H9 (cell line): ENCODE measurements around the gene CYP27B1. TPM values are rescaled to one million over a fixed set of nuclear protein-coding genes. Genes with fewer than 3 reads are reported as not detected.

ENCODE experiments used
- DNase-seq: peaks from one replicate; pipeline ENCODE4 v3.0.0-alpha.2; 2017
- H2AFZ ChIP-seq: one replicate; pipeline ENCODE4 v1.6.1; 2013; ENCODE audit warnings: mild to moderate bottlenecking, low read length, control low read depth, moderate library complexity
- H2AK5ac ChIP-seq: 2 replicates; pipeline ENCODE4 v1.6.1; 2013; ENCODE audit warnings: low read length, control low read depth, mixed read lengths; ENCODE audit not compliant: insufficient read length
- H2BK120ac ChIP-seq: one replicate; pipeline ENCODE4 v1.6.1; 2013; ENCODE audit warnings: low read depth, mild to moderate bottlenecking, low read length, control low read depth, inconsistent platforms; ENCODE audit not compliant: poor library complexity, severe bottlenecking
- H2BK12ac ChIP-seq: 2 replicates; pipeline ENCODE4 v1.6.1; 2013; ENCODE audit warnings: low read length, control low read depth, mixed read lengths, low read depth; ENCODE audit not compliant: insufficient read length
- H2BK15ac ChIP-seq: 2 replicates; pipeline ENCODE4 v1.6.1; 2013; ENCODE audit warnings: low read depth, low read length, control low read depth
- H2BK20ac ChIP-seq: one replicate; pipeline ENCODE4 v1.6.1; 2013; ENCODE audit warnings: low read depth, mild to moderate bottlenecking, low read length, control low read depth, inconsistent platforms; ENCODE audit not compliant: poor library complexity, severe bottlenecking
- H2BK5ac ChIP-seq: 2 replicates; pipeline ENCODE4 v1.6.1; 2013; ENCODE audit warnings: low read length, control low read depth, mixed read lengths; ENCODE audit not compliant: insufficient read length
- H3K14ac ChIP-seq: 2 replicates; pipeline ENCODE4 v1.6.1; 2013; ENCODE audit warnings: low read length, control low read depth; ENCODE audit not compliant: insufficient read depth
- H3K18ac ChIP-seq: 2 replicates; pipeline ENCODE4 v1.6.1; 2013; ENCODE audit warnings: low read depth, mild to moderate bottlenecking, mixed read lengths, low read length, control low read depth; ENCODE audit not compliant: insufficient read length
- H3K23ac ChIP-seq: 2 replicates; pipeline ENCODE4 v1.6.1; 2013; ENCODE audit warnings: low read length, control low read depth, mixed read lengths, low read depth; ENCODE audit not compliant: insufficient read length
- H3K23me2 ChIP-seq: 2 replicates; pipeline ENCODE4 v1.6.1; 2013; ENCODE audit warnings: low read depth, mild to moderate bottlenecking, mixed read lengths, low read length, control low read depth; ENCODE audit not compliant: insufficient read length, poor library complexity, severe bottlenecking
- H3K27ac ChIP-seq: 2 replicates; pipeline ENCODE4 v1.5.1; 2013; ENCODE audit warnings: low read length, control low read depth, mixed read lengths, low read depth; ENCODE audit not compliant: insufficient read length
- H3K27me3 ChIP-seq: 2 replicates; pipeline ENCODE4 v1.6.1; 2013; ENCODE audit warnings: low read length, control low read depth, inconsistent platforms; ENCODE audit not compliant: insufficient read depth
- H3K4ac ChIP-seq: 2 replicates; pipeline ENCODE4 v1.6.1; 2013; ENCODE audit warnings: low read depth, mild to moderate bottlenecking, control low read depth, inconsistent platforms, low read length, moderate library complexity
- H3K4me1 ChIP-seq: 2 replicates; pipeline ENCODE4 v1.6.1; 2013; ENCODE audit warnings: low read length, control low read depth, inconsistent platforms; ENCODE audit not compliant: insufficient read depth
- H3K4me2 ChIP-seq: 2 replicates; pipeline ENCODE4 v1.6.1; 2013; ENCODE audit warnings: low read length, control low read depth, mixed read lengths; ENCODE audit not compliant: insufficient read length, insufficient read depth
- H3K56ac ChIP-seq: 2 replicates; pipeline ENCODE4 v1.6.1; 2013; ENCODE audit warnings: low read depth, mild to moderate bottlenecking, mixed read lengths, low read length, control low read depth; ENCODE audit not compliant: insufficient read length
- H3K79me1 ChIP-seq: 2 replicates; pipeline ENCODE4 v1.6.1; 2013; ENCODE audit warnings: low read depth, mild to moderate bottlenecking, moderate library complexity, low read length, control low read depth, inconsistent platforms; ENCODE audit not compliant: insufficient read depth, poor library complexity, severe bottlenecking
- H3K79me2 ChIP-seq: 2 replicates; pipeline ENCODE4 v1.6.1; 2013; ENCODE audit warnings: low read length, control low read depth, inconsistent platforms; ENCODE audit not compliant: insufficient read depth
- H3K9ac ChIP-seq: 2 replicates; pipeline ENCODE4 v1.6.1; 2013; ENCODE audit warnings: low read length, control low read depth, mixed read lengths; ENCODE audit not compliant: insufficient read length; ENCODE audit errors: extremely low read depth
- H3K9me3 ChIP-seq: one replicate; pipeline ENCODE4 v1.6.1; 2013; ENCODE audit warnings: low read depth, low read length, inconsistent platforms; ENCODE audit not compliant: control insufficient read depth
- H3T11ph ChIP-seq: one replicate; pipeline ENCODE4 v1.6.1; 2013; ENCODE audit warnings: mild to moderate bottlenecking, low read length, control low read depth, inconsistent platforms
- H4K20me1 ChIP-seq: one replicate; pipeline ENCODE4 v1.6.1; 2013; ENCODE audit not compliant: control insufficient read depth, insufficient read length, insufficient read depth
- H4K5ac ChIP-seq: 2 replicates; pipeline ENCODE4 v1.6.1; 2013; ENCODE audit warnings: low read depth, mild to moderate bottlenecking, mixed read lengths, low read length, control low read depth; ENCODE audit not compliant: insufficient read length
- H4K8ac ChIP-seq: replicated peaks from 2 replicates; pipeline ENCODE4 v1.6.1; 2013; ENCODE audit warnings: low read length, control low read depth, mixed read lengths, low read depth; ENCODE audit not compliant: insufficient read length
- H4K91ac ChIP-seq: 2 replicates; pipeline ENCODE4 v1.6.1; 2013; ENCODE audit warnings: low read depth, mild to moderate bottlenecking, moderate library complexity, mixed read lengths, low read length, control low read depth; ENCODE audit not compliant: insufficient read length
- H3K27ac Mint-ChIP-seq, 3 experiments: 2 replicates in 2 of 3; 3 replicates in 1 of 3; pipeline ENCODE4 v1.8.0; 2020 to 2021; ENCODE audit warnings: mixed read lengths in 3 of 3, mild to moderate bottlenecking in 1 of 3, moderate library complexity in 1 of 3
- H3K27me3 Mint-ChIP-seq: 2 replicates; pipeline ENCODE4 v1.8.0; 2021; ENCODE audit warnings: low read depth, mild to moderate bottlenecking, moderate library complexity, mixed read lengths
- H3K36me3 Mint-ChIP-seq, 3 experiments: 2 replicates in 2 of 3; 3 replicates in 1 of 3; pipeline ENCODE4 v1.8.0; 2020 to 2021; ENCODE audit warnings: low read depth in 3 of 3, mixed read lengths in 3 of 3; ENCODE audit not compliant: insufficient read depth in 1 of 3
- H3K4me1 Mint-ChIP-seq, 2 experiments: 2 replicates each; pipeline ENCODE4 v1.8.0; 2020; ENCODE audit warnings: mixed read lengths in 2 of 2
- H3K4me3 Mint-ChIP-seq, 2 experiments: 2 replicates in 1 of 2; 3 replicates in 1 of 2; pipeline ENCODE4 v1.8.0; 2020 to 2021; ENCODE audit warnings: mild to moderate bottlenecking in 2 of 2, mixed read lengths in 2 of 2, moderate library complexity in 1 of 2
- H3K9me3 Mint-ChIP-seq, 2 experiments: 2 replicates in 1 of 2; 3 replicates in 1 of 2; pipeline ENCODE4 v1.8.0; 2020; ENCODE audit warnings: mild to moderate bottlenecking in 2 of 2, mixed read lengths in 2 of 2, moderate library complexity in 1 of 2
- CTCF ChIP-seq: fragments of 200-600 bp; sonication (generic); conservative IDR thresholded peaks from 3 replicates; pipeline ENCODE4 v1.8.0; 2021; ENCODE audit warnings: antibody characterized with exemption, mild to moderate bottlenecking
- WGBS: extraction: QIAGEN DNeasy Blood & Tissue Kit; methylation state at CpG from one replicate; pipeline ENCODE4 v1.1.7; 2013; ENCODE audit warnings: missing lambda C conversion rate, low lambda C conversion rate, mixed read lengths; ENCODE audit not compliant: insufficient read length; ENCODE audit errors: extremely low coverage; 5-methylcytosine and 5-hydroxymethylcytosine counted together
- total RNA-seq: library from RNA; stranded (reverse); gene quantifications from 2 replicates; pipeline ENCODE4 v1.2.1, GENCODE V29; 2021

CYP27B1 gene
- total RNA-seq, 1 experiment from 2014 or later, result 6.1 TPM

GRCh38 chr12:57793920-57794319 lies 27.0 kb upstream of the CYP27B1 start:
- Mint-ChIP-seq H3K9me3 (no peaks in the 10 kb centered on the region), H3K27ac (no peak overlapping the region), H3K36me3 (peaks cover 24 to 71% (median 55%) of the 10 kb centered on the region in 3 experiments), H3K4me3 (no peak overlapping the region), H3K27me3 (no peaks in the 10 kb centered on the region), H3K4me1 (no peaks in the 10 kb centered on the region)
- DNase-seq, result no peak
- Histone ChIP-seq H2AK5ac (no peak overlapping the region), H3K18ac (no peak overlapping the region), H3K4me2 (no peak overlapping the region), H4K20me1 (no peaks in the 10 kb centered on the region), H4K91ac (no peak overlapping the region), H2BK120ac (no peak overlapping the region), H2BK5ac (no peak overlapping the region), H3K4me1 (no peaks in the 10 kb centered on the region), H3K9me3 (no peaks in the 10 kb centered on the region), H3K27me3 (no peaks in the 10 kb centered on the region), H3K79me1 (no peaks in the 10 kb centered on the region), H3T11ph (no peak overlapping the region), H2BK15ac (no peak overlapping the region), H2BK20ac (no peak overlapping the region), H4K8ac (no peak overlapping the region), H3K27ac (no peak overlapping the region), H3K56ac (no peak overlapping the region), H3K9ac (no peak overlapping the region), H3K23ac (no peak overlapping the region), H2AFZ (no peak overlapping the region), H3K79me2 (no peaks in the 10 kb centered on the region), H2BK12ac (no peak overlapping the region), H3K23me2 (no peaks in the 10 kb centered on the region), H3K14ac (no peak overlapping the region), H3K4ac (no peak overlapping the region), H4K5ac (no peak overlapping the region)
- no peak for TF ChIP-seq CTCF
- WGBS, result no CpG with 5 or more reads among the region's 1 CpG
